PFSK-1 (cell line): ENCODE data around the gene PRKN.

Experiments used
- FOXP2 ChIP-seq: optimal IDR thresholded peaks from 2 replicates; pipeline ENCODE3; 2011; ENCODE audit warnings: borderline replicate concordance, control low read depth, inconsistent platforms; ENCODE audit not compliant: insufficient read depth; ENCODE audit errors: extremely low read length, extremely low read depth
- POLR2AphosphoS5 ChIP-seq: IDR thresholded peaks from 2 replicates; pipeline ENCODE4 v1.6.1; 2012; ENCODE audit warnings: low read depth, mild to moderate bottlenecking, control low read depth, low read length, moderate library complexity
- REST ChIP-seq, 2 experiments: IDR thresholded peaks; 2 replicates each; pipeline versions ENCODE4 v1.6.1 to v1.8.0; 2011 to 2012; ENCODE audit warnings: low read depth in 2 of 2, low read length in 2 of 2, control low read depth in 1 of 2, inconsistent platforms in 1 of 2, mild to moderate bottlenecking in 1 of 2, moderate library complexity in 1 of 2; ENCODE audit not compliant: insufficient read depth in 1 of 2
- SIN3A ChIP-seq: IDR thresholded peaks from 2 replicates; pipeline ENCODE4 v1.6.1; 2012; ENCODE audit warnings: mild to moderate bottlenecking, low read length, moderate library complexity, borderline replicate concordance; ENCODE audit not compliant: insufficient read depth
- TAF1 ChIP-seq: IDR thresholded peaks from 2 replicates; pipeline ENCODE4 v1.6.1; 2012; ENCODE audit warnings: low read length, control low read depth, borderline replicate concordance; ENCODE audit not compliant: insufficient read depth

The PRKN gene

GRCh38 chr6:161374971-161375873 lies 1352.3 kb downstream of the PRKN start:
- no peak for TF ChIP-seq TAF1
- TF ChIP-seq SIN3A, result no peak
- no peak for TF ChIP-seq REST (IDR thresholded peaks at IDR 0.05; ENCODE audit: insufficient read depth in 1 of 2, low read depth in 2 of 2, low read length in 2 of 2)
- TF ChIP-seq POLR2AphosphoS5, result no peak
- TF ChIP-seq FOXP2, result no peak

- no peak for TF ChIP-seq FOXP2
- TF ChIP-seq POLR2AphosphoS5, result no peak
- TF ChIP-seq SIN3A, result no peak
- no peak for TF ChIP-seq REST (IDR thresholded peaks at IDR 0.05; ENCODE audit: insufficient read depth in 1 of 2, low read depth in 2 of 2, low read length in 2 of 2)
- no peak for TF ChIP-seq TAF1
These were observed 1353.6 kb downstream of the PRKN start for GRCh38 chr6:161373905-161374451.

GRCh38 chr6:161372422-161372793 lies 1355.2 kb downstream of the PRKN start:
- TF ChIP-seq FOXP2 (no peak), SIN3A (no peak), POLR2AphosphoS5 (no peak), REST (IDR thresholded peaks at IDR 0.05; ENCODE audit: insufficient read depth in 1 of 2, low read depth in 2 of 2, low read length in 2 of 2) (no peak), TAF1 (no peak)

- no peak for TF ChIP-seq REST (IDR thresholded peaks at IDR 0.05; ENCODE audit: insufficient read depth in 1 of 2, low read depth in 2 of 2, low read length in 2 of 2)
- TF ChIP-seq SIN3A, result no peak
- no peak for TF ChIP-seq POLR2AphosphoS5
- TF ChIP-seq TAF1, result no peak
- TF ChIP-seq FOXP2, result no peak
These were observed 1356.7 kb downstream of the PRKN start for GRCh38 chr6:161370880-161371279.
